GM12801 (cell line): Measurements from ENCODE around the gene CREG1.

Experiments used
- TF ChIP-seq, protein P1 (sequence below): IDR thresholded peaks from one replicate; pipeline ENCODE4 v1.5.1; 2011; ENCODE audit warnings: control low read depth; ENCODE audit not compliant: insufficient read length; ENCODE audit errors: extremely low read depth

The CREG1 gene

DNA sequence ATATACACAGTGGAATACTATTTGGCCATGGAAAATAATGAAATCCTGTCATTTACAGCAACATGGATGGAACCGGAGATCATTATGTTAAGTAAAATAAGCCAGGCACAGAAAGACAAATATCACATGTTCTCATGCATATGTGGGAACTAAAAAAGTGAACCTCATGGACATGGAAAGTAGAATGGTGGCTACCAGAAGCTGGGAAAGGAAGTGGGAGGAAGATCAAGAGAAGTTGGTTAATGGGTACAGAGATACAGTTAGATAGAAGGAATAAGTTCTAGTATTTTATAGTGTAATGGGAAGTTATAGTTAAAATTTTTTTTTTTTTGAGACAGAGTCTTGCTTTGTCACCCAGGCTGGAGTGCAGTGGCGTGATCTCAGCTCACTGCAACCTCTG is 34.8 kb upstream of the CREG1 start:
- TF ChIP-seq, protein P1, sequence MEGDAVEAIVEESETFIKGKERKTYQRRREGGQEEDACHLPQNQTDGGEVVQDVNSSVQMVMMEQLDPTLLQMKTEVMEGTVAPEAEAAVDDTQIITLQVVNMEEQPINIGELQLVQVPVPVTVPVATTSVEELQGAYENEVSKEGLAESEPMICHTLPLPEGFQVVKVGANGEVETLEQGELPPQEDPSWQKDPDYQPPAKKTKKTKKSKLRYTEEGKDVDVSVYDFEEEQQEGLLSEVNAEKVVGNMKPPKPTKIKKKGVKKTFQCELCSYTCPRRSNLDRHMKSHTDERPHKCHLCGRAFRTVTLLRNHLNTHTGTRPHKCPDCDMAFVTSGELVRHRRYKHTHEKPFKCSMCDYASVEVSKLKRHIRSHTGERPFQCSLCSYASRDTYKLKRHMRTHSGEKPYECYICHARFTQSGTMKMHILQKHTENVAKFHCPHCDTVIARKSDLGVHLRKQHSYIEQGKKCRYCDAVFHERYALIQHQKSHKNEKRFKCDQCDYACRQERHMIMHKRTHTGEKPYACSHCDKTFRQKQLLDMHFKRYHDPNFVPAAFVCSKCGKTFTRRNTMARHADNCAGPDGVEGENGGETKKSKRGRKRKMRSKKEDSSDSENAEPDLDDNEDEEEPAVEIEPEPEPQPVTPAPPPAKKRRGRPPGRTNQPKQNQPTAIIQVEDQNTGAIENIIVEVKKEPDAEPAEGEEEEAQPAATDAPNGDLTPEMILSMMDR, result no peak

DNA sequence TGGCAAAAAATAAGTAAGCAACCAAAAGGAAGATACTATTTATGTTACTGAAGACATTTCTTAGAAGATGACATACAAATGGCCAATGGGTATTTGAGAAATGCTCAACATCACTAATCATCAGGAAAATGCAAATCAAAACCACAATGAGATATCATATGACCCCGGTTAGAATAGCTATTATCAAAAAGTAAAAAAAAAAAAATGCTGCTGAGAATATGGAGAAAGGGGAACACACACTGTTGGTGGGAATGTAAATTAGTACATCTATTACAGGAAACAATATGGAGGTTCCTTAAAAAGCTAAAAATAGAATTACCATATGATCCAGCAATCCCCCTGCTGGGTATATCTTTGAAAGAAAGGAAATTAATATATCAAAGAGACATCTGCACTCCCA is 34.3 kb upstream of the CREG1 start:
- TF ChIP-seq, protein P1, result no peak

DNA sequence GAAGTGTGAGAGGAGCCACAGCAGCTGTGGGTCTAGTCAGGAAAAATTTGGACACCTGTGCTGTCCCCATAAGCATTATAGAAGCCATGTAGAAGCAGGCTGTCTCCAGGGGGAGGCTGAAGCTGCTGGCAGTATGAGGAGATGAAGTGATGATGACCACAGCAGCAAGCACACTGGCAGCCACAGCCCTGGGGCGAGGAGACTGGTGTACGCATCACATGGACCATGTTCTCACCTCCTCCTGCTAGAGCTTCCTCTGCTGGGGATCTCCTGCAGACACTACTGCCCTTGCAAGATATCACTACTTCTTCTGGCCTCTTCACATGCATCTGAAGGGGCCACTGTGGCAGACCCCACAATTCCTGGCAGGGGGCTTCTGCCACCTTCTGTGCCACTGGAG is 33.8 kb upstream of the CREG1 start:
- TF ChIP-seq, protein P1, result no peak

DNA sequence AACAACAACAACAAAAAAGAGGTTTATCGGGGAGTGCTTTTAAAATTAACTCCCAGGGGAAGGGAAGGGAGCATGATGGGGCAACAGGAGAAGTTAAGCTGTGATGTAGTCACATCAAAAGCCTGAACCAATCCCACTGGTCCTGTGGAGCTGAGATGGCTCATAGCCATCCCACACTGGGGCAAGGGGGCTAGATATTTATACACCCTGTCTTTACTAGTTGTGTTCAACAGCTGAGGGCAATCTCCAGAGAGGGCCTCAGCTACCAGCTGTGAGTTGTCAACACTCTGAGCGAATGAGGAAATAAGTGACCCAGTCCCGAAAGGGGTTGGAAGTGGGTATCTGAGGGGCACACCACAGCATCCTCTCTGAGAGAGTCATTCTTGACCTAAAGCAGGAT is 31.0 kb upstream of the CREG1 start:
- TF ChIP-seq, protein P1, result no peak

DNA sequence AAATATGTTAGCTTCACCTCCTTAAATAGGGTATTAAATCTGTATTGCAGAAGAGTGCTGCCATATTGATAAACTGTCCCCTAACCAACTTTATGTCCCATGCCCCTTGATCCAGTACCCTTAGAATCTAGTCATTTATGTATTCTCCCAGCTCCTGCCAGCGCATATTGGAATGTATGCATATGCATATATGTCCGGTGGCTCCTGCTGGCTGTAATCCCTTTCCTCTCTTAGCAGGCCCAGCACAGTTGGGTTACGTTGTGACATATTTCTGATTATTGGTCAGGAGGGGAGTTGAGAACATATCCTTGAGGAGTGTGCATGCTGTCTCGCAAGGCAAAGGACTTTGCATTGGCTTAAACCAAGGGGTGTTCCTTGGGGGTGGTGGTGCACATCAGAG is 29.2 kb upstream of the CREG1 start:
- TF ChIP-seq, protein P1, result no peak

DNA sequence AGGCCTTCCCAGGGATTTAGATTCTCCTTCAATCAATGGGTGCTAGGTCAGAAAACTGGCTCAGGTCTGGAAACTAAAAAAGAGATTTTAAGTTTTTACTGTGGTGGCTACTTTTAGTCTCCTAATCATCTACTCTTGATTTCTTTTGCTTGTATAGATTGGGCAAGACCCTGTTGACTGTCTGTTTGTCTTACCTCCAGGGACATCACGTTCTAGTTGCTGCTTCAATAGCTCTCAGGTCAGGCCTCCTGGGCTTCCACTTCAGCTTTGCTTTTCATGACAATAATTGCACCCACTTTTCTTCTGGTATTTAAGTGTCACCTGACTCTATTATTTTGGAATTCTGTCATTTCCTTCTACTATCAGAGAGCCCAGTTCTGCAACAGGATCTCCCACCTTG is 28.5 kb upstream of the CREG1 start:
- TF ChIP-seq, protein P1, result no peak

DNA sequence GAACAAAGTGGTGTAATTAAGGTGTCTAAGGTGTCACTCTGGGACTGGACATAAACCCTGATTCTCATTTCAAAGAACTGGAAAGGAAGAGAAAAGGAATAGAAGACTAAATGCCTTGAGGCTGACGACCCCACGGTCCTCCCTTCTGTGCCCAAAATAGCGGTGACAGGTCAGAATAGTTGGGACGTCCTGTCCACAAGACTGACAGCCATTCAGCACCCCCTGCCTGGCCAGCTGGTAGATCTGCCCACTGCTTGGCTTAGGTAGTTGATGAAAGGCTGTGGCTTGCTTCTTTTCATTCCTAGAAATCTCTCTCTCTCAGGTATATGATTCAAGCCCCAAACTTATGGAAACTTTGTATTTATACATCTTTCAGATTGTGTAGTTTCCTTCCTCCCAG is 26.4 kb upstream of the CREG1 start:
- TF ChIP-seq, protein P1, result no peak
